B cell (primary cell): ENCODE data around the gene TCL1A.

Experiments used
- EZH2 ChIP-seq: IDR thresholded peaks from 2 replicates; pipeline ENCODE4 v1.6.1; 2012; ENCODE audit warnings: borderline replicate concordance, low read depth, mild to moderate bottlenecking, moderate library complexity, low read length; ENCODE audit not compliant: insufficient read depth, poor library complexity, severe bottlenecking
- TF ChIP-seq, protein P1 (sequence below): fragments of 200-600 bp; IDR thresholded peaks from one replicate; pipeline ENCODE4 v1.8.0; 2022; ENCODE audit warnings: antibody characterized with exemption, mild to moderate bottlenecking

DNA sequence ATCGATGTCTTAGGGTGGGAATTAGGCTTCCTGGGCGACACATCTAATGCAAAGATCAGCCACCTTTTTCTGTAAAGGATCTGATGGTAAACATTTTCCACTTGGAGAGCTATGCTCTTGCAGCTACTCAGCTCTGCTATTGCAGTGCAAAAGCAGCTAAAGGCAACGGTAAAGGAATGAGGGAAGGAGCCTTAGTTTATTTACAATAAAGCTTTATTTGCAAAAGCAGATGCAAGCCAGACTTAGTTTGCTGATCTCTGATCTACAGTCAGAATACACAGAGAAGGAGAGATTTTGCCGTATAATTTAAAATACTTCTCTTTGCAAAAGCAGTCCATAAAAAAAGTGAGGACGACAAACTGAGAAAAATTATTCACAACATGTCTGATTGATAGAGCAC, 24.5 kb downstream of the TCL1A start:
- TF ChIP-seq, protein P1, sequence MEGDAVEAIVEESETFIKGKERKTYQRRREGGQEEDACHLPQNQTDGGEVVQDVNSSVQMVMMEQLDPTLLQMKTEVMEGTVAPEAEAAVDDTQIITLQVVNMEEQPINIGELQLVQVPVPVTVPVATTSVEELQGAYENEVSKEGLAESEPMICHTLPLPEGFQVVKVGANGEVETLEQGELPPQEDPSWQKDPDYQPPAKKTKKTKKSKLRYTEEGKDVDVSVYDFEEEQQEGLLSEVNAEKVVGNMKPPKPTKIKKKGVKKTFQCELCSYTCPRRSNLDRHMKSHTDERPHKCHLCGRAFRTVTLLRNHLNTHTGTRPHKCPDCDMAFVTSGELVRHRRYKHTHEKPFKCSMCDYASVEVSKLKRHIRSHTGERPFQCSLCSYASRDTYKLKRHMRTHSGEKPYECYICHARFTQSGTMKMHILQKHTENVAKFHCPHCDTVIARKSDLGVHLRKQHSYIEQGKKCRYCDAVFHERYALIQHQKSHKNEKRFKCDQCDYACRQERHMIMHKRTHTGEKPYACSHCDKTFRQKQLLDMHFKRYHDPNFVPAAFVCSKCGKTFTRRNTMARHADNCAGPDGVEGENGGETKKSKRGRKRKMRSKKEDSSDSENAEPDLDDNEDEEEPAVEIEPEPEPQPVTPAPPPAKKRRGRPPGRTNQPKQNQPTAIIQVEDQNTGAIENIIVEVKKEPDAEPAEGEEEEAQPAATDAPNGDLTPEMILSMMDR = no peak
- no peak for TF ChIP-seq EZH2
